ENCODE results near the gene CDKL1.

GRCh38 chr14:50366115-50366514 lies 30.6 kb downstream of the CDKL1 start:
- TF ChIP-seq CTCF (conservative IDR thresholded peaks at IDR 0.05) (no peak), EZH2 (IDR thresholded peaks at IDR 0.05; ENCODE audit: low read depth) (no peak)
